Mesenchymal stem cell (in vitro differentiated cells and primary cell): Measurements from ENCODE around the gene ARL1. TPM values are rescaled to one million over a fixed set of nuclear protein-coding genes. Genes with fewer than 3 reads are reported as not detected.

ENCODE experiments used
- DNase-seq: peaks from one replicate; pipeline ENCODE4 v3.0.0-alpha.2; 2013
- H2AFZ ChIP-seq: one replicate; pipeline ENCODE4 v1.6.1; 2013; ENCODE audit warnings: low read depth, mild to moderate bottlenecking, control low read depth, inconsistent platforms, low read length, moderate library complexity
- H2AK5ac ChIP-seq: 2 replicates; pipeline ENCODE4 v1.6.1; 2013; ENCODE audit warnings: low read length, moderate library complexity, mild to moderate bottlenecking, inconsistent platforms; ENCODE audit not compliant: severe bottlenecking
- H2BK120ac ChIP-seq: one replicate; pipeline ENCODE4 v1.6.1; 2013; ENCODE audit warnings: low read depth, mild to moderate bottlenecking, inconsistent platforms, low read length, moderate library complexity
- H2BK12ac ChIP-seq, 2 experiments: one replicate each; pipeline ENCODE4 v1.6.1; 2013; ENCODE audit warnings: inconsistent platforms in 2 of 2, low read length in 2 of 2, mild to moderate bottlenecking in 2 of 2, moderate library complexity in 2 of 2, control low read depth in 1 of 2
- H2BK15ac ChIP-seq: one replicate; pipeline ENCODE4 v1.6.1; 2013; ENCODE audit warnings: mild to moderate bottlenecking, low read depth, inconsistent platforms; ENCODE audit not compliant: poor library complexity, severe bottlenecking
- H2BK5ac ChIP-seq: 2 replicates; pipeline ENCODE4 v1.6.1; 2013; ENCODE audit warnings: low read depth, mild to moderate bottlenecking, low read length, control low read depth, inconsistent platforms; ENCODE audit not compliant: poor library complexity, severe bottlenecking
- H3K14ac ChIP-seq, 2 experiments: one replicate each; pipeline ENCODE4 v1.6.1; 2013; ENCODE audit warnings: inconsistent platforms in 2 of 2, low read length in 2 of 2, control low read depth in 1 of 2, mild to moderate bottlenecking in 1 of 2, moderate library complexity in 1 of 2
- H3K18ac ChIP-seq, 2 experiments: one replicate each; pipeline ENCODE4 v1.6.1; 2013; ENCODE audit warnings: inconsistent platforms in 2 of 2, low read length in 2 of 2, control low read depth in 1 of 2, low read depth in 1 of 2, mild to moderate bottlenecking in 1 of 2
- H3K23ac ChIP-seq, 2 experiments: one replicate each; pipeline ENCODE4 v1.6.1; 2013; ENCODE audit warnings: inconsistent platforms in 2 of 2, low read length in 2 of 2, mild to moderate bottlenecking in 2 of 2, moderate library complexity in 2 of 2, control low read depth in 1 of 2
- H3K27ac ChIP-seq: 2 replicates; pipeline ENCODE4 v1.5.1; 2013; ENCODE audit warnings: mild to moderate bottlenecking, moderate library complexity, low read length, control low read depth, inconsistent platforms; ENCODE audit not compliant: poor library complexity, severe bottlenecking
- H3K27me3 ChIP-seq, 2 experiments: 2 replicates each; pipeline versions ENCODE4 v1.6.1 to v1.7.0; 2013; ENCODE audit warnings: low read length in 2 of 2, mild to moderate bottlenecking in 2 of 2, moderate library complexity in 2 of 2, control low read depth in 1 of 2, inconsistent platforms in 1 of 2; ENCODE audit not compliant: control insufficient read depth in 1 of 2, insufficient read depth in 1 of 2
- H3K36me3 ChIP-seq, 2 experiments: 2 replicates each; pipeline versions ENCODE4 v1.6.1 to v1.7.0; 2013; ENCODE audit warnings: low read length in 2 of 2, control low read depth in 1 of 2, inconsistent platforms in 1 of 2, low read depth in 1 of 2, mild to moderate bottlenecking in 1 of 2; ENCODE audit not compliant: insufficient read depth in 2 of 2, control insufficient read depth in 1 of 2
- H3K4ac ChIP-seq, 2 experiments: one replicate each; pipeline ENCODE4 v1.6.1; 2013; ENCODE audit warnings: inconsistent platforms in 2 of 2, low read length in 2 of 2, mild to moderate bottlenecking in 2 of 2, moderate library complexity in 2 of 2, control low read depth in 1 of 2, low read depth in 1 of 2
- H3K4me1 ChIP-seq: 2 replicates; pipeline ENCODE4 v1.6.1; 2013; ENCODE audit warnings: low read depth, low read length, control low read depth; ENCODE audit not compliant: control insufficient read depth, insufficient read depth
- H3K4me2 ChIP-seq: 2 replicates; pipeline ENCODE4 v1.6.1; 2013; ENCODE audit warnings: low read length, mild to moderate bottlenecking, inconsistent platforms; ENCODE audit not compliant: poor library complexity, severe bottlenecking
- H3K4me3 ChIP-seq, 2 experiments: 2 replicates each; pipeline versions ENCODE4 v1.5.1 to v1.7.0; 2013; ENCODE audit warnings: low read length in 2 of 2, mild to moderate bottlenecking in 2 of 2, control low read depth in 1 of 2, low read depth in 1 of 2; ENCODE audit not compliant: insufficient read depth in 1 of 2
- H3K79me1 ChIP-seq: replicated peaks from 2 replicates; pipeline ENCODE4 v1.6.1; 2013; ENCODE audit warnings: mild to moderate bottlenecking, control low read depth, low read length, inconsistent platforms; ENCODE audit not compliant: poor library complexity, severe bottlenecking
- H3K9ac ChIP-seq: 2 replicates; pipeline ENCODE4 v1.7.0; 2013; ENCODE audit warnings: mild to moderate bottlenecking, low read length, moderate library complexity
- H3K9me3 ChIP-seq: 2 replicates; pipeline ENCODE4 v1.7.0; 2013; ENCODE audit warnings: mild to moderate bottlenecking, low read length; ENCODE audit not compliant: control insufficient read depth
- H4K8ac ChIP-seq: one replicate; pipeline ENCODE4 v1.6.1; 2013; ENCODE audit warnings: inconsistent platforms, mild to moderate bottlenecking, low read length, moderate library complexity
- H4K91ac ChIP-seq: one replicate; pipeline ENCODE4 v1.6.1; 2013; ENCODE audit warnings: mild to moderate bottlenecking, low read length, inconsistent platforms
- WGBS: methylation state at CpG from one replicate; pipeline ENCODE4 v1.1.7; 2013; ENCODE audit warnings: mixed read lengths; 5-methylcytosine and 5-hydroxymethylcytosine counted together
- polyA plus RNA-seq, 2 experiments: library from polyadenylated mRNA; stranded (reverse); fragments of 200-250 nt; gene quantifications; one replicate each; pipeline ENCODE4 v1.2.3, GENCODE V29; 2013

ARL1 gene
- polyA plus RNA-seq (2013, experiment 1 of 2), result 106 TPM
- 105 TPM for polyA plus RNA-seq (2013, experiment 2 of 2)

- H3K36me3 ChIP-seq, result peaks cover 2 to 5% of the 10 kb centered on the region in 2 experiments
- peak within 1 kb of the TSS; percentile 97 for H3K4me2 ChIP-seq
- peak within 1 kb of the TSS; percentile 95 for H3K27ac ChIP-seq
- peak within 1 kb of the TSS in 1 of 2 experiments; percentile 29 for H2BK12ac ChIP-seq
- peak within 1 kb of the TSS; percentile 80 to 100 for H3K4me3 ChIP-seq
- H3K27me3 ChIP-seq, result no peaks in the 10 kb centered on the region
- peaks cover 2% of the 10 kb centered on the region for H3K4me1 ChIP-seq
- H3K4ac ChIP-seq, result peak within 1 kb of the TSS; percentile 31 to 75
- no peaks in the 10 kb centered on the region for H3K9me3 ChIP-seq
- peak within 1 kb of the TSS; percentile 85 for H2AFZ ChIP-seq
- H2BK5ac ChIP-seq, result peak within 1 kb of the TSS; percentile 50
- peak within 1 kb of the TSS; percentile 99 for H3K9ac ChIP-seq
- peak within 1 kb of the TSS in 1 of 2 experiments; percentile 34 for H3K23ac ChIP-seq
- H2BK15ac ChIP-seq, result peak within 1 kb of the TSS; percentile 41
- WGBS, result under 1% methylated on average over 69 of the region's 71 CpGs
- peak; percentile 94 for DNase-seq
- peak within 1 kb of the TSS; percentile 34 for H2BK120ac ChIP-seq
- H3K18ac ChIP-seq, result peak within 1 kb of the TSS; percentile 83 to 92
- peaks cover 2% of the 10 kb centered on the region for H3K79me1 ChIP-seq
- peak within 1 kb of the TSS; percentile 78 for H2AK5ac ChIP-seq
- H4K91ac ChIP-seq, result peak within 1 kb of the TSS; percentile 61
- peak within 1 kb of the TSS; percentile 83 for H4K8ac ChIP-seq
- H3K14ac ChIP-seq, result peak within 1 kb of the TSS in 1 of 2 experiments; percentile 85
Measured at GRCh38 chr12:101407436-101408345, at the start of gene ARL1. Gene ARL1, minus strand, starts transcription at chr12:101407772. Its CDS starts 127 bp downstream, at chr12:101407645.

GRCh38 chr12:101455685-101456084, 48.1 kb upstream of the ARL1 start:
- H4K91ac ChIP-seq, result no peak overlapping the region
- no peak overlapping the region for H3K4me2 ChIP-seq
- H2BK15ac ChIP-seq, result no peak overlapping the region
- no peaks in the 10 kb centered on the region for H3K27me3 ChIP-seq
- no peak overlapping the region for H3K18ac ChIP-seq
- no peaks in the 10 kb centered on the region for H3K36me3 ChIP-seq
- H3K27ac ChIP-seq, result no peak overlapping the region
- H3K4me1 ChIP-seq, result no peaks in the 10 kb centered on the region
- H2BK5ac ChIP-seq, result no peak overlapping the region
- H3K9me3 ChIP-seq, result no peaks in the 10 kb centered on the region
- DNase-seq, result no peak
- H3K14ac ChIP-seq, result no peak overlapping the region
- no peak overlapping the region for H3K9ac ChIP-seq
- H3K79me1 ChIP-seq, result no peaks in the 10 kb centered on the region
- H3K4me3 ChIP-seq, result no peak overlapping the region
- H3K23ac ChIP-seq, result no peak overlapping the region
- peak overlapping the region; percentile 39 for H2AFZ ChIP-seq
- no peak overlapping the region for H2AK5ac ChIP-seq
- H3K4ac ChIP-seq, result no peak overlapping the region
- H2BK120ac ChIP-seq, result no peak overlapping the region
- 92% methylated on average over 1 of the region's 4 CpGs for WGBS
- no peak overlapping the region for H4K8ac ChIP-seq
- H2BK12ac ChIP-seq, result no peak overlapping the region

GRCh38 chr12:101441461-101442224, 34.1 kb upstream of the ARL1 start:
- Histone ChIP-seq H3K4me3 (no peak overlapping the region), H2BK15ac (no peak overlapping the region), H3K18ac (no peak overlapping the region), H3K14ac (no peak overlapping the region), H3K23ac (no peak overlapping the region), H3K4me1 (no peaks in the 10 kb centered on the region), H2BK12ac (no peak overlapping the region), H4K91ac (no peak overlapping the region), H2BK5ac (no peak overlapping the region), H3K27ac (no peak overlapping the region), H3K79me1 (no peaks in the 10 kb centered on the region), H3K27me3 (no peaks in the 10 kb centered on the region), H2BK120ac (no peak overlapping the region), H3K9ac (no peak overlapping the region), H3K9me3 (no peaks in the 10 kb centered on the region), H3K4me2 (no peak overlapping the region), H4K8ac (no peak overlapping the region), H2AFZ (no peak overlapping the region), H2AK5ac (no peak overlapping the region), H3K4ac (no peak overlapping the region), H3K36me3 (no peaks in the 10 kb centered on the region)
- no peak for DNase-seq

GRCh38 chr12:101439236-101439635, 31.7 kb upstream of the ARL1 start:
- Histone ChIP-seq H2BK12ac (no peak overlapping the region), H3K23ac (no peak overlapping the region), H4K8ac (no peak overlapping the region), H3K9me3 (no peaks in the 10 kb centered on the region), H3K9ac (no peak overlapping the region), H3K18ac (no peak overlapping the region), H2BK120ac (no peak overlapping the region), H3K36me3 (no peaks in the 10 kb centered on the region), H4K91ac (no peak overlapping the region), H2AFZ (no peak overlapping the region), H3K4me2 (no peak overlapping the region), H3K4me3 (no peak overlapping the region), H2BK15ac (no peak overlapping the region), H2BK5ac (no peak overlapping the region), H3K4ac (no peak overlapping the region), H3K79me1 (no peaks in the 10 kb centered on the region), H3K27me3 (no peaks in the 10 kb centered on the region), H3K4me1 (no peaks in the 10 kb centered on the region), H3K27ac (no peak overlapping the region), H3K14ac (no peak overlapping the region), H2AK5ac (no peak overlapping the region)
- DNase-seq, result no peak
- WGBS, result 64% methylated on average over 2 of the region's 5 CpGs
